Sigmoid colon (tissue), 7 donors: Measurements from ENCODE around the gene TRIM9. TPM values are rescaled to one million over a fixed set of nuclear protein-coding genes. Genes with fewer than 3 reads are reported as not detected.

ENCODE experiments used
- DNase-seq: peaks from one replicate; pipeline ENCODE4 v3.0.0-alpha.2; 2019
- H3K27ac ChIP-seq, 4 donors: fragments of 200-600 bp; sonication (generic); one replicate each; pipeline ENCODE4 v1.5.1; 2016 to 2019; ENCODE audit warnings: mild to moderate bottlenecking in 1 of 4
- H3K27me3 ChIP-seq, 3 donors: fragments of 200-600 bp; sonication (generic); one replicate each; pipeline ENCODE4 v1.5.1; 2019; ENCODE audit warnings: mild to moderate bottlenecking in 1 of 3
- H3K36me3 ChIP-seq, 4 donors: fragments of 200-600 bp; sonication (generic); one replicate each; pipeline ENCODE4 v1.5.1; 2016 to 2019
- H3K4me1 ChIP-seq, 4 donors: fragments of 200-600 bp; sonication (generic); one replicate each; pipeline ENCODE4 v1.5.1; 2017 to 2019
- H3K4me3 ChIP-seq, 4 donors: fragments of 200-600 bp; sonication (generic); one replicate each; pipeline ENCODE4 v1.5.1; 2017 to 2019; ENCODE audit warnings: mild to moderate bottlenecking in 2 of 4, moderate library complexity in 1 of 4
- H3K9me3 ChIP-seq, 4 donors: fragments of 200-600 bp in 3 of 4; sonication (generic) in 3 of 4; one replicate each; pipeline versions ENCODE4 v1.5.1 to v1.6.1; 2013 to 2019
- CTCF ChIP-seq, 4 experiments: fragments of 450-650 bp in 3 of 4; fragments of 200-600 bp in 1 of 4; IDR thresholded peaks; one replicate each; pipeline ENCODE4 v1.5.1; 2016 to 2019; ENCODE audit warnings: antibody characterized with exemption in 4 of 4, mild to moderate bottlenecking in 3 of 4, moderate library complexity in 2 of 4
- EP300 ChIP-seq, 4 donors: sonication (generic); formaldehyde crosslinking; IDR thresholded peaks; one replicate each; pipeline ENCODE4 v1.6.1; 2017; ENCODE audit warnings: antibody characterized with exemption in 4 of 4
- POLR2A ChIP-seq, 2 donors: fragments of 450-650 bp; IDR thresholded peaks; one replicate each; pipeline ENCODE4 v1.6.1; 2016; ENCODE audit warnings: antibody characterized with exemption in 2 of 2, mild to moderate bottlenecking in 2 of 2, moderate library complexity in 2 of 2
- POLR2AphosphoS5 ChIP-seq, 4 donors: sonication (generic); formaldehyde crosslinking; IDR thresholded peaks; one replicate each; pipeline ENCODE4 v1.6.1; 2017; ENCODE audit warnings: antibody characterized with exemption in 4 of 4
- WGBS, 2 donors: extraction: QIAGEN DNeasy Blood & Tissue Kit; methylation state at CpG; one replicate each; pipeline ENCODE4 v1.1.7; 2013; 5-methylcytosine and 5-hydroxymethylcytosine counted together
- intact Hi-C: fragments of 100-400 bp; cut with DNase I; formaldehyde crosslinking; loops from one replicate; pipeline ENCODE4 v1.15.1; 2023
- polyA plus RNA-seq, 3 donors: library from polyadenylated mRNA; stranded (reverse); fragments of 200-250 nt; gene quantifications; one replicate each; pipeline ENCODE4 v1.2.3, GENCODE V29; 2013
- total RNA-seq, 4 donors: library from RNA; depleted of rRNA; stranded (reverse); fragments of >200 nt; gene quantifications; one replicate each; pipeline ENCODE4 v1.1.0, GENCODE V29; 2016
- donor health status: healthy with polysubstance abuse.
- donor health status: Bipolar disorder and iron deficiency.
- donor health status: healthy.

TRIM9 gene
- total and polyA plus RNA-seq, 7 donors, result 2.4 to 21.0 (median 13.5) TPM

GRCh38 chr14:51020024-51020710 is 74.7 kb downstream of the TRIM9 start:
- TF ChIP-seq POLR2A (IDR thresholded peaks at IDR 0.05), result no peak
- no peak for TF ChIP-seq EP300 (IDR thresholded peaks at IDR 0.05)
- TF ChIP-seq POLR2AphosphoS5 (IDR thresholded peaks at IDR 0.05), result no peak
- no peak for TF ChIP-seq CTCF (IDR thresholded peaks at IDR 0.05)
- H3K4me1 ChIP-seq, result peaks cover 0 to 66% (median 50%) of the 10 kb centered on the region in 4 donors
- no peak for DNase-seq

GRCh38 chr14:51019089-51019488 is 75.8 kb downstream of the TRIM9 start:
- Histone ChIP-seq H3K9me3 (no peaks in the 10 kb centered on the region), H3K27ac (peak overlapping the region in 2 of 4 donors; percentile 5 to 22), H3K4me3 (no peak overlapping the region), H3K36me3 (no peaks in the 10 kb centered on the region), H3K4me1 (peaks cover 0 to 58% (median 49%) of the 10 kb centered on the region in 4 donors), H3K27me3 (no peaks in the 10 kb centered on the region)
- no peak for TF ChIP-seq POLR2AphosphoS5 (IDR thresholded peaks at IDR 0.05)
- TF ChIP-seq CTCF (IDR thresholded peaks at IDR 0.05), result no peak
- TF ChIP-seq POLR2A (IDR thresholded peaks at IDR 0.05), result no peak
- no peak for TF ChIP-seq EP300 (IDR thresholded peaks at IDR 0.05)
- whole genome bisulfite sequencing, 2 donors, result 84 to 96% methylated on average over 1 of the region's 1 CpG
- intact Hi-C loops, result no loop called here
- DNase-seq, result no peak

More at GRCh38 chr14:51020024-51020710, 74.7 kb downstream of the TRIM9 start:
- H3K36me3 ChIP-seq, result no peaks in the 10 kb centered on the region
- peak overlapping the region in 3 of 4 donors; percentile 22 to 38 (median 22) for H3K27ac ChIP-seq
- H3K9me3 ChIP-seq, result no peaks in the 10 kb centered on the region
- no peaks in the 10 kb centered on the region for H3K27me3 ChIP-seq
- H3K4me3 ChIP-seq, result no peak overlapping the region
- WGBS, 2 donors, result 72 to 93% methylated on average over 11 of the region's 11 CpGs
- intact Hi-C loops, result loop anchor here (5.0 kb wide), 1 partner anchor 72 kb away; no protein-coding TSS in a partner anchor

- intact Hi-C loops, result no loop called here
- no peaks in the 10 kb centered on the region for H3K36me3 ChIP-seq
- H3K27me3 ChIP-seq, result no peaks in the 10 kb centered on the region
- no peak overlapping the region for H3K4me3 ChIP-seq
- no peaks in the 10 kb centered on the region for H3K9me3 ChIP-seq
- DNase-seq, result no peak
- H3K4me1 ChIP-seq, result peaks cover 0 to 57% (median 48%) of the 10 kb centered on the region in 4 donors
- peak overlapping the region in 2 of 4 donors; percentile 5 to 22 for H3K27ac ChIP-seq
- TF ChIP-seq POLR2A (IDR thresholded peaks at IDR 0.05) (no peak), CTCF (IDR thresholded peaks at IDR 0.05) (no peak), EP300 (IDR thresholded peaks at IDR 0.05) (no peak), POLR2AphosphoS5 (IDR thresholded peaks at IDR 0.05) (no peak)
- WGBS, 2 donors, result 62 to 90% methylated on average over 4 of the region's 4 CpGs
Observed at GRCh38 chr14:51018521-51018920, 76.4 kb downstream of the TRIM9 start.

GRCh38 chr14:51014625-51015024 is 80.3 kb downstream of the TRIM9 start:
- intact Hi-C loops, result no loop called here
- Histone ChIP-seq H3K27me3 (no peaks in the 10 kb centered on the region), H3K36me3 (no peaks in the 10 kb centered on the region), H3K4me3 (no peak overlapping the region), H3K27ac (peak overlapping the region in 1 of 4 donors; percentile 33), H3K9me3 (no peaks in the 10 kb centered on the region), H3K4me1 (peaks cover 0 to 26% (median 23%) of the 10 kb centered on the region in 4 donors)
- TF ChIP-seq CTCF (IDR thresholded peaks at IDR 0.05) (no peak), POLR2A (IDR thresholded peaks at IDR 0.05) (no peak), EP300 (IDR thresholded peaks at IDR 0.05) (no peak), POLR2AphosphoS5 (IDR thresholded peaks at IDR 0.05) (no peak)
- 77 to 93% methylated on average over 3 of the region's 3 CpGs for WGBS, 2 donors
- DNase-seq, result no peak
